ENCODE results near the gene PRDM5.

DNA sequence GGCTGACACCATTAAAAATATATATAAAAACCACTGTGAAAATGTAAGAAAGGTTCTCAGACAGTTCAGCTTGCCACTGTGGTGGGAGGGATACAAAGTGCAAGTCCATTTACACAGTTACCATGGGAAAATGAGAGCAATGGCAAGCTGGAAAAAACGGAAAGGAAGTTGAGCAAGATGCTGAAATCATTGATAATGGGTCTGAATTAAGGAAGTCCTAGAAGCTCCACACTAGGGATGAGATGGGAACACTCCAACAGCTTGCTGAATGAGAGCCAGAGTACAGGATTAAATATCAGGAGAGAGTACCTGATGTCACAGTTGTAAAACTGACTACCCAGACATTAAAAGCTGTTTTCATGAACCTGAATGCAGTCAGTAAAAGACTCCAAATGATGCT is 218.6 kb downstream of the PRDM5 start:
- TF ChIP-seq, protein P1, sequence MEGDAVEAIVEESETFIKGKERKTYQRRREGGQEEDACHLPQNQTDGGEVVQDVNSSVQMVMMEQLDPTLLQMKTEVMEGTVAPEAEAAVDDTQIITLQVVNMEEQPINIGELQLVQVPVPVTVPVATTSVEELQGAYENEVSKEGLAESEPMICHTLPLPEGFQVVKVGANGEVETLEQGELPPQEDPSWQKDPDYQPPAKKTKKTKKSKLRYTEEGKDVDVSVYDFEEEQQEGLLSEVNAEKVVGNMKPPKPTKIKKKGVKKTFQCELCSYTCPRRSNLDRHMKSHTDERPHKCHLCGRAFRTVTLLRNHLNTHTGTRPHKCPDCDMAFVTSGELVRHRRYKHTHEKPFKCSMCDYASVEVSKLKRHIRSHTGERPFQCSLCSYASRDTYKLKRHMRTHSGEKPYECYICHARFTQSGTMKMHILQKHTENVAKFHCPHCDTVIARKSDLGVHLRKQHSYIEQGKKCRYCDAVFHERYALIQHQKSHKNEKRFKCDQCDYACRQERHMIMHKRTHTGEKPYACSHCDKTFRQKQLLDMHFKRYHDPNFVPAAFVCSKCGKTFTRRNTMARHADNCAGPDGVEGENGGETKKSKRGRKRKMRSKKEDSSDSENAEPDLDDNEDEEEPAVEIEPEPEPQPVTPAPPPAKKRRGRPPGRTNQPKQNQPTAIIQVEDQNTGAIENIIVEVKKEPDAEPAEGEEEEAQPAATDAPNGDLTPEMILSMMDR (IDR thresholded peaks at IDR 0.05; ENCODE audit: poor library complexity, severe bottlenecking) = no peak
- TF ChIP-seq POLR2AphosphoS5 (IDR thresholded peaks at IDR 0.05) (no peak), SMC3 (conservative IDR thresholded peaks at IDR 0.05; ENCODE audit: poor library complexity) (no peak), MXI1 (conservative IDR thresholded peaks at IDR 0.05; ENCODE audit: poor library complexity, severe bottlenecking) (no peak), EZH2 (IDR thresholded peaks at IDR 0.05; ENCODE audit: borderline replicate concordance, insufficient read depth, low read length, poor library complexity, severe bottlenecking) (no peak), EP300 (conservative IDR thresholded peaks at IDR 0.05; ENCODE audit: poor library complexity, severe bottlenecking) (no peak)
- TF ChIP-seq, protein P2, sequence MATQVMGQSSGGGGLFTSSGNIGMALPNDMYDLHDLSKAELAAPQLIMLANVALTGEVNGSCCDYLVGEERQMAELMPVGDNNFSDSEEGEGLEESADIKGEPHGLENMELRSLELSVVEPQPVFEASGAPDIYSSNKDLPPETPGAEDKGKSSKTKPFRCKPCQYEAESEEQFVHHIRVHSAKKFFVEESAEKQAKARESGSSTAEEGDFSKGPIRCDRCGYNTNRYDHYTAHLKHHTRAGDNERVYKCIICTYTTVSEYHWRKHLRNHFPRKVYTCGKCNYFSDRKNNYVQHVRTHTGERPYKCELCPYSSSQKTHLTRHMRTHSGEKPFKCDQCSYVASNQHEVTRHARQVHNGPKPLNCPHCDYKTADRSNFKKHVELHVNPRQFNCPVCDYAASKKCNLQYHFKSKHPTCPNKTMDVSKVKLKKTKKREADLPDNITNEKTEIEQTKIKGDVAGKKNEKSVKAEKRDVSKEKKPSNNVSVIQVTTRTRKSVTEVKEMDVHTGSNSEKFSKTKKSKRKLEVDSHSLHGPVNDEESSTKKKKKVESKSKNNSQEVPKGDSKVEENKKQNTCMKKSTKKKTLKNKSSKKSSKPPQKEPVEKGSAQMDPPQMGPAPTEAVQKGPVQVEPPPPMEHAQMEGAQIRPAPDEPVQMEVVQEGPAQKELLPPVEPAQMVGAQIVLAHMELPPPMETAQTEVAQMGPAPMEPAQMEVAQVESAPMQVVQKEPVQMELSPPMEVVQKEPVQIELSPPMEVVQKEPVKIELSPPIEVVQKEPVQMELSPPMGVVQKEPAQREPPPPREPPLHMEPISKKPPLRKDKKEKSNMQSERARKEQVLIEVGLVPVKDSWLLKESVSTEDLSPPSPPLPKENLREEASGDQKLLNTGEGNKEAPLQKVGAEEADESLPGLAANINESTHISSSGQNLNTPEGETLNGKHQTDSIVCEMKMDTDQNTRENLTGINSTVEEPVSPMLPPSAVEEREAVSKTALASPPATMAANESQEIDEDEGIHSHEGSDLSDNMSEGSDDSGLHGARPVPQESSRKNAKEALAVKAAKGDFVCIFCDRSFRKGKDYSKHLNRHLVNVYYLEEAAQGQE (IDR thresholded peaks at IDR 0.05; ENCODE audit: borderline replicate concordance) = no peak
